Inferior parietal cortex (tissue), 1 donor: Measurements from ENCODE around the gene LMAN1.

ENCODE experiments used
- DNase-seq: peaks from one replicate; pipeline ENCODE4 v3.0.0-alpha.2; 2016; ENCODE audit errors: extremely low spot score

LMAN1 gene

GRCh38 chr18:59358712-59359575, at the start of gene LMAN1:
Gene LMAN1 (minus strand): TSS chr18:59359265. CDS start chr18:59359244, 21 bp downstream.
- DNase-seq: peak; percentile 87

DNA sequence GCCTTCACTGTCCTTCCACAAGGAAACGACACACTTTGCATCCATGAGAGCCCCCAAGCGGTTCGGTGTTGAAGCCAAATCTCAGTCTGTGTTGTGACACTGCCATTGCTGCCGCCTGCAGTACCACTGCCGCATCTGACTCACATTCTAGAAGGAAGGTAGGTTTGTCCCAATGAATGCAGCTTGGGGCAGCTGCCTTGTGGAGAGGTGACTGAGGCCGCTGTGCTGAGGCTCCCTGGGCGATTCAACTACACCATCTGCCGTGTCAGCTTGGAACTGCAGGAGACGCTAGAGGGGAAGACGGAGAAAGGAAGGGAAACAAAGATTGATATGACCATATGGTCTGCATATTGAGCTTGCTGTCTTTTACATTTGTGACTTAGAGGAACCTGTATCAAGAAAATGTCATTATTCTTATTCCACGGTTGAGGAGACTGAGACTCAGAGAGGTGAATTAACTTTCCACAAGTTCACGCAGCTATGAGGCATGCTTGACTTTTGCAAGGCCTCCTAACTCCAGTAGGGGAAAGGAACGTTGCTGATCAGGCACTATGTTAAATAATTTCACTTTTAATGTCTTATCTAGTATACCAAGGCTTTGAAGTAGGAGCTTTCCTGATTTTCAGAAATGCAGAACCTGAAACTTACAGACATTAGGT, 43.5 kb upstream of the LMAN1 start:
- peak; percentile 78 for DNase-seq

DNA sequence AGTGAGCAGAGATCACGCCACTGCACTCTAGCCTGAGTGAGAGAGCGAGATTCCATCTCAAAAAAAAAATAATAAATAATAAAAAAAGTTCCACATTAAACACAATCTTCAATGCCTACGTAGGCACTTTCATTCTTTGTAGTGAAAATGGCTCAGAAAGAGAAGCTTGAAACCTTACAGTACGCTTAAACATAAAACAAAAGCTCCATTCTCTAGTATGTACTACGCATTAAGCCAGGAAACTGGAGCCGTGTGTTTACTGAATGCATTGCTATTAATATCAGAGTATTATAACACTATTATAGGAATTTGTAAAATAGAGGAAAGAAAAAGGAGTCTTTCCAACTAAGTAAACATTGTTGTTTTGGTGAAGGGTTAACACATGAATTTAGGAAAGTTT, 41.3 kb upstream of the LMAN1 start:
- no peak for DNase-seq

DNA sequence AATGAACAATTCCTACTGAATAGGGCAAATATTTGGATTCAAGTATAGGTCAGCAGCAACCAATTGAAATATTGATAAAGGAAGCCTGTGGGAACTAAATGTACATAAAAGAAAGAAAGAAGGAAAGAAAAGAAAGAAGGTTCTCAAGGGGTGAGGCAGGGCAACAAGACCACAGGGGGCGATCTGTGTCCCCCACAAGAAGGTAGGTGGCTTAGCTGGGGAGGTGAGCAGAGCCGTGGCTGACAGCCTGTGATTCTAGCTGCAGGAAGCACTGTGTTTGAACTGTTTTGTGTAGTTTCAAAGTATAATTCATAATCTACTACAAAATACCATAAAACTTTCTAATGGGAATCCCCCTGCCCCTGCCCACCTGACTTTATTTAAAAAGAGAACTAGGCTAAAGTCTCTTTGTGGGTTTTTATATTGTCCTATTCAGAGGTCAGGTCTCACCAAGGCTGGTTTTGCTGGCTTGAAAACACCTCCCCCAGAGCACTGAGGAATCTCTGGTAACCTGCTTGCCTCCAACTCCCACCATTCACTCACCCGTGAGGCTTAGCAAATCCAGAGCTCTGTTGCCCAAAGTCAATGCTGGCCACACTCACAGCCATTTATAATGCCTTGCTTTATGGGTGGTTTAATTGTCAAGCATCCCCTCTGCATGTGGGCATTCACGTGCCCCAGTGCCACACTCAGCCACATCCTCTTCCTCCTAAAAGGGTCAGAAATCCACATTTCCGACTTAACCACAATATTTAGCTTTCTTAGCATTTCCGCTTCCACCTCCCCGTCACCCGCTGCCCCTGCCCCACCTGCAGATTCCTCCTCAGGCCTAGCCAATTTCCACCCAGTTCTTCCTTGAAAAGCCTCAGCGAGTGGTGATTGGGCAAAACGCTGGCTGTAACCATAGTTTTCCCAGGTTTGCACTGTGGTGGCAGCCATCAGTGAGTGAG, 36.4 kb upstream of the LMAN1 start:
- no peak for DNase-seq

GRCh38 chr18:59393381-59393780, 34.3 kb upstream of the LMAN1 start:
- DNase-seq: no peak

- no peak for DNase-seq
Observed at GRCh38 chr18:59388817-59389216, 29.8 kb upstream of the LMAN1 start.

- no peak for DNase-seq
Observed at GRCh38 chr18:59387687-59388565, 28.9 kb upstream of the LMAN1 start.

DNA sequence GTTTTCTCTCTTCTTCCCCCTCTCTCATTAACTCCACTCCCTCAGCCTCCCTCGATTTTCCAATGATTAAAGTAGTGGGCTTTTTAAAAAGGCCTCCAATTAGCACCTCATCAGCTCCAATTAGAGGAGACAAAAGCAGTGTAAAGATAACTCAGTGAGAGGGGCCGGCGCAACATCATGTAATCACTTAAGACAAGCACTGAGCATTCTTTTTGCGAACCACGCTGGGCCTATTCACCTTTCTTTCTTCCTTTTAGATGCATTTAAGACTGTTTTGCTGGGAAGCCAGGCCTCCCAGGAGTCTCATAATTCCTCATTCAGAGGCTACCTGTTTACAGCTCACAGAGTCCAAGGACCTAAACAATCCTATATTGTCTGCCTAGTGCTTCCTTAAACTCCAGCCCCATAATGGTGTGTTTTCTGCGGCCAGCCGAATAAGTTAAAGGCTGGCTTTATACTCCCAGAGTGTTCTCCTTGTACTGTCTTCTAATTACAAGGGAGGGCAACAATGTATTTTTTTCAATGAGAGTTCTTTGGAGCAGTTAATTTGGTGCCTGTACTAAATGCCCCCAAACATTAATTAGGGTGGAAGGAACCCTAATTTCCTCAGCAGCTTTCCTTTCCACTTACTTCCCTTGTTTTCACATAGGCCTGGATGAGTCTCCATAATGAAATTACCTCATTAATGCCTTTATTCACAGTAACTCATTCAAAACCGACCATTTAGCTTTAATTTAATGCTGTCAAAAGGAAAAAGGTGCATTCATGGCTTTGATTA, 28.0 kb upstream of the LMAN1 start:
- no peak for DNase-seq

DNA sequence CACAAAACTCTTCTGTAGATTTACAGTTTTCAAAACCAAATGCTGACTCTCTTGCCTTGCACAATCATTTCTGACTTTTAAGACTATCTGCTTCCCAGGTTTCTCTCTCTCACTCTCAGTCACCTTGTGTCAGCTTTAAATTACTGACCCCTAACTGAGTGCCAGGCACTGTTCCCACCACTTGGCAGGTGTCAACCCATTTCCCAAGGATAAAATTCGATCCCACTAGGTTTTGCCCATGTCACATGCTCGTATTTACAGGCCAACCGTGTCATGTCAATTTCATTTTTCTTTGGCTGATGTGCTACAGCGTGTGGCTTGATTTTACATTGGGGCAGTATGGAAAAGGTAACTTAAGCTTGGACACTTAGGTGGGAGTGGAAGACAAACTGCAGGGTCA, 26.1 kb upstream of the LMAN1 start:
- DNase-seq: no peak

- DNase-seq: no peak
Observed at GRCh38 chr18:59383851-59384250, 24.8 kb upstream of the LMAN1 start.

DNA sequence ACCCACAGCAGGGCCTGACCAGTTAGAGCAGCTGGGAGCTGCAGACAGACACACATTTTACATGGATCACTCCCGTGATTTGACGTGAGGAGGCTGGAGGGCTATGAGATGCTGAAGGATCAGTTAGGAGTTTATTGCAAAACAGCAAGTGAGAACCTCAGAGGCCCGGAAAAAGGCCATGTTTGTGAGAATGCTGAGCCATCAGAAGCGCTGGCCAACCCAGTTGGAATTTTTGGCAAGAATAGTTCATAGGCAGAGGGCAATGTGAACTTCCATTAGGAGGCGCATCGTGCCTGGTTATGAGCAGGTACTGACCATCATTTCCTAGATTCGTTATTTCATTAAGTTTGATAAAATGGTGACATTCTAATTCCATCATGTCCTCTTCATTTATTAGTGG, 23.3 kb upstream of the LMAN1 start:
- DNase-seq: no peak

DNA sequence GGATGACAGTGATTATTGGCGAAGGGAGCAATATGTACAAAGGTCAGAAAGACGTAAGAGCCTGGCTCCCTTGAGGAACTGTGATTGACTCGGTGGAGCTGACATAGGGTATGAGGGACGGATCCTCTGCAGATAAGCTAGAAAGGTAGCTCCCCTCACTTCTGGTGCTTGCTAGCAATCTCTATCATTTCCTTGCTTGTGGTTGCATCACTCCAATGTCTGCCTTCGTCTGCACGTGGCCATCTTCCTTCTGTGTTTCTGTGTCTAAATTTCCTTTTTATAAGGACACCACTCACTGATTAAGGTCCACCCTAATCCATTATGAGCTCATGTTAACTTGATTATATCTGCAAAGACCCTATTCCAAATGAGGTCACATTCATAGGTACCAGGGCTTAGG, 22.9 kb upstream of the LMAN1 start:
- no peak for DNase-seq

GRCh38 chr18:59380706-59381105, 21.6 kb upstream of the LMAN1 start:
- no peak for DNase-seq

DNA sequence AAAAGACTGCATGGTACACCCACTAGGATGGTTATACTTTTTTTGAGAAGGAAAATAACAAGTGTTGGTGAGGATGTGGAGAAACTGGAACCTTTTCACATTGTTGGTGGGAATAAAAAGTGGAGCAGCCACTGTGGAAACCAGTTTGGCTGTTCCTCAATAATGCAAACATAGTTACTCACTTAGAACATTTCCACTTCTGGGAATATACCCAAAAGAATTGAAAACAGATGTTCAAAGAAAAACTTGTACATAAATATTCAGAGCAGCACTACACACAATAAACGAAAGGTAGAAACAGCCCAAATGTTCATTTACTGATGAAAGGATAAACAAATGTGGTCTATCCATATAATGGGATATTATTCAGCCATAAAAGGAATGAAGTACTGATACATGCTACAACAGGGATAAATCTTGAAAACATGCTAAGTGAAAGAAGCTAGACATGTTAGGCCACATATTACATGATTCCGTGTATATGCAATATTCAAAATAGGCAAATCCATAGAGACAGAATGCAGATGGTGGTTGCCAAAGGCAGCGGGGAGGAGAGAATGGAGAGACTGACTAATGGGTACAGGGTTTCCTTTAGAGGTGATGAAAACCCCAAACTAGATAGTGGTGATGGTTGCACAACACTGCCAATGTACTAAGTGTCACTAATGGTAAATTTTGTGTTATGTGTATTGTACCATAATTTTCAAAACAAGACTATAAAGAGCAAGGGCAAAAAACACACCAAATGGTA, 20.9 kb upstream of the LMAN1 start:
- no peak for DNase-seq

- no peak for DNase-seq
Observed at GRCh38 chr18:59377613-59378337, 18.7 kb upstream of the LMAN1 start.

DNA sequence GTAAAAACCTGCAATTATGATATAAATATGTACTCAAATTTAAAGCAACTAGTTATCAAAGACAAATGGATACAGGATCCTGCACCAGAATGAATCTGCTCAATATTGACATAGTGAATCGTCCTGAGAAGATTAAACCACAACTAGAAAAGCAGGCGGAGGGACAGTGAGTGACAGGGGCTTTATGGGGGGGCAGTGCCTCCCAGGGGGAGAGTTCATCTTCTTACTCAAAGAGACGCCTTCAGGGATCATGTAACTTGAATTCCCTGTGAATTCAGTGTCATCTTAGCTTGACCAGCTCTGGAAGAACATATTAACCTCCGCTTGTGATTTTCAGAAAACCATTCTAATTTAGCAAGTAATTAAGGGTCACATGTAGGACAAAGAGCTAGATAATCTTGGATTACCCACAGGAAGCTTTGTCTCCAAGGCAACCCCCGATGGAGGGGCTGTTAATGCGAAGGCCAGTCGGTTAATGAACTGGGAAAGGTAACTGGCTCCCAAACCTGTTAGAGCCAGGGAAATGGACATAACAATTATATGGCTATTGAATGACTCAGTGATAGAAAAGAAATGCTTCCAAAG, 17.4 kb upstream of the LMAN1 start:
- DNase-seq: no peak

GRCh38 chr18:59374128-59374527, 15.1 kb upstream of the LMAN1 start:
- DNase-seq: no peak

DNA sequence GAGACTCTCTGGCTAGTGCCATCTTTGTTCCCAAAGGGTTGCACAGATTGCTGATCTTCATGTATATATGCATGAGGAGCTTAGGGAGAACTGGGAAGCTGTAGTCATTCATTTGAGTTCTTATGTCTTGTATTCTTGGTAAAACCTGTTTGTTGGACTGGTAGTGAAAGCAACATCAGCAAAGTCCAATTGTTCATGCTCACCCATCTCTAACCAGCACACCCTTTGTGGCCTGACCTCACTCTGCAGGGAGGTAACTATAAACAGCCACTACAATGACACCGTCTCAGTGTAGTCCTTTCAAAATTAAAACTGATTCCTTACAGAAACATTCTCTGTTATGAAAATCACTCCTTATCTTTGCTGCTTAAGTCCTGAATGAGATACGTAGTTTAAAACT, 13.9 kb upstream of the LMAN1 start:
- DNase-seq: no peak

DNA sequence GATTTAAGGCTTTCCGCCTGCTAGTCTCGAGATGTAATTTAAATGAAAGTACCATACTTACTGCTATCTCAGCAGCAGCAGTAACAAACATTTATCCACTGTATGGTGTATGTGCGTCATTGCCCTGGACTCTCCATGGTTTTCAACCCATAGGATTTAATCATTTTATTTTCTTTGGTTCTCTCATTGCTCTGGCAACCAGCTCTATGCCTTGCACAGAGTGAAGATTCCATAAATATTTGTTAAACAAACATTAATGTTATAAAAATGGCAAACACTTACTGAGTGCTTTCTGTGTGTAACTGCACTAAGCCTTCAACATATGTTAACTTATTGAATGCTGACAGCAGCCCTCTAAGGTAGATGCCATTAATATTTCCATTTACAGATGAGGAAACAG, 1.3 kb upstream of the LMAN1 start:
- DNase-seq: no peak
